Myocyte (in vitro differentiated cells): ENCODE data around the gene DOLPP1. TPM values are rescaled to one million over a fixed set of nuclear protein-coding genes. Genes with fewer than 3 reads are reported as not detected.

Experiments
- DNase-seq: peaks from one replicate; pipeline ENCODE4 v3.0.0-alpha.2; 2012; ENCODE audit warnings: low read depth
- total RNA-seq: library from RNA; depleted of rRNA; stranded (reverse); fragments of >200 nt; gene quantifications from 2 replicates; pipeline ENCODE4 v1.2.3, GENCODE V29; 2014

The DOLPP1 gene
- total RNA-seq, 1 donor from 2014 or later = 11.6 TPM

- DNase-seq = no peak
Observed at GRCh38 chr9:129137292-129138143, 56.6 kb downstream of the DOLPP1 start.

- no peak for DNase-seq
Observed at GRCh38 chr9:129138144-129138462, 57.2 kb downstream of the DOLPP1 start.

DNA sequence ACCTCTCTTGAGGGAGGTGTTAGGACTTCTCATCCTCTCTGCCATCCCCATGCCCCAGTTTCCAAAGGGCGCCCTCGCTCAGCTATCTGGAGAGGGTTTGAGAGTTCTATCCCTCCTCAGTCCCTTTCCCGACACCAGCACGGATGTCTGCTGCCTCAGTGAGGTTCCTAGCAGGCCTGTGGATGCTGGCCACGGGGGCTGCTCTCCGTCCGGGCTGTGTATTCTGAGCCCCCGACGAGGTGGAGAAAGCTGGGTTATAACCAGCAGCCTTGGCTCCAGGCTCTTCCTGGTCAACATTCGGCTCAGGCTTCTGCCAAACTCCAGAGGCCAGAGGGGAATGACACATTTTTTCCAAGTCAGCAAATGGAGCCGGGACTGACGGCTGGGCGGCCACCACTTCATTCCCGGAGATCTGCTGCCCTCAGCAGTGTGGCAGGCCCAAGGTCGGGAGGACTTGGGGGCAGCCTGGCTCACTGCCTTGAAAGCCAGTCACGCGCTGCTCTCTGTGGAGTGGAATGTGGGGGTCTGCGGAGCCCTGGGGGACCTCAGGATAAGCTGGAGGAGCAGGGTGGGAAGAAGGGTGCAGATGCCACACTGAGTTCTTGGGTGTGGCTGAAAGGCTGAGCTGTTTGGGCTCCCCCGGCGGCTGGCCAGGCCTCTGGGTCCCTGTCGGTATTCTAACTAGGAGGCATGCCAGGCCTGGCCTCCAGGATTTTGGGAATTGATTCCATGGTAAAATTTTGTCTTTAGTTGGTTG is 57.7 kb downstream of the DOLPP1 start:
- DNase-seq = peak; percentile 77

GRCh38 chr9:129139233-129139992 is 58.5 kb downstream of the DOLPP1 start:
- DNase-seq = peak; percentile 94

- peak; percentile 100 for DNase-seq
Observed at GRCh38 chr9:129139993-129140396, 59.1 kb downstream of the DOLPP1 start.

Other genes with a start within 250 kb of the DOLPP1 start
- gene KYAT1, start 199.2 kb upstream of the DOLPP1 start, total RNA-seq = 9.9 and 13.5 TPM in 2 replicates
- 35.3 and 51.9 TPM in 2 replicates for gene LRRC8A, start 199.0 kb upstream of the DOLPP1 start, total RNA-seq
- 10.0 and 12.3 TPM in 2 replicates for gene PHYHD1, start 160.1 kb upstream of the DOLPP1 start, total RNA-seq
- 31.0 and 34.2 TPM in 2 replicates for gene DOLK, start 133.5 kb upstream of the DOLPP1 start, total RNA-seq
- gene NUP188, start 133.4 kb upstream of the DOLPP1 start, total RNA-seq = 33.9 and 53.6 TPM in 2 replicates
- 119 and 154 TPM in 2 replicates for gene SH3GLB2, start 52.8 kb upstream of the DOLPP1 start, total RNA-seq
- 36.2 and 37.9 TPM in 2 replicates for gene MIGA2, start 44.5 kb upstream of the DOLPP1 start, total RNA-seq
- gene CRAT, start 29.7 kb downstream of the DOLPP1 start, total RNA-seq = 87.3 and 102 TPM in 2 replicates
- gene PTPA, start 30.3 kb downstream of the DOLPP1 start, total RNA-seq = 99.5 and 144 TPM in 2 replicates
- 27.9 and 38.4 TPM in 2 replicates for gene IER5L, start 97.2 kb downstream of the DOLPP1 start, total RNA-seq